Measurements from ENCODE around the gene MGAT5B.
"Not testable (repeated sequence)": the region's sequence is repeated elsewhere in the genome, so short reads cannot be mapped to it uniquely, and the experiment has no call there.

Gene MGAT5B

GRCh38 chr17:76868176-76868668 lies at the start of gene MGAT5B:
Gene MGAT5B, plus strand, starts transcription at chr17:76868404. Its CDS starts 626 bp downstream, at chr17:76869030.
- peak; percentile 30 to 34 for DNase-seq (ENCODE audit: low read depth in 2 of 2, low spot score in 1 of 2)

DNA sequence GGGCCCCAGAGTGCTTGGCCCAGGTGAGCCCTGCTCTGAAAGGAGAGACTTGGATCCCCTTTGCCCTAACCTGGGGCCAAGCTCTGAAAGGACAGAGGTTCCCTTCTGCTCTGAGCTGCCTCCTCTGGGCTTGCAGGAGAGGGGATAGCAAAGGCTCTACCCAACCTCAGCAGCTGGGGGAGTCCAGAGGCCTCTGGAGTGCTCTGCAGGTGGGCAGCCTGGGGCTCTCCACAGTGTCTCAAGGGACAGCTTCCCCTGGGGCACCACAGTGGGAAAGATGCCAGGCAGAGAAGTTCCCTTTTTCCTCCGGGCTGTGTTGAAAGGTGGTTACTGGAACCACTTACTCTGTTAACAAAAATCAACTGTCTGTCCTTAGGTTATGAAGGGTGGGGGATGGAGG lies 48.2 kb upstream of the MGAT5B start:
- DNase-seq (ENCODE audit: low read depth in 2 of 2, low spot score in 1 of 2), result no peak

DNA sequence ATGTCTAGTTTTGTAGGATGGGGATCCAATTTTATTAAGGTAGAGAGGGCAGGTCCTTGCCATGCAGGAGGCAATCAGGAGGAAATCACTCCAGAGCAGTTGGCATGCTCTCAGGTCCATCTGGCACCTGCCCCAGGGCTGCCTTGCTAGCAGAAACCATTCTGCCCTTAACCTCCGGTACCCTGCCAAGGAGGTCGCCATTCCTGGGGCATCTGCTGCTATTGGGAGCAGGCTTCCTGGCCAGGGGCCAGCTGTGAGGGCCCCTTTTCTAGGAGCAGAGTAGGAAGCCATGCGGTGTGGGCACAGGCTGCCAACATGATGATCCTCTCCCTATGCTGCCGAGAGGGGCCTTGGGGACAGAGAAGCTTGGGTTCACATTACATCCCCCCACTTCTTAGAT lies 47.6 kb upstream of the MGAT5B start:
- DNase-seq (ENCODE audit: low read depth in 2 of 2, low spot score in 1 of 2), result no peak

GRCh38 chr17:76822184-76822778 lies 45.9 kb upstream of the MGAT5B start:
- no peak for DNase-seq (ENCODE audit: low read depth in 2 of 2, low spot score in 1 of 2)

- no peak for DNase-seq (ENCODE audit: low read depth in 2 of 2, low spot score in 1 of 2)
These were observed 44.1 kb upstream of the MGAT5B start for GRCh38 chr17:76824093-76824492.

- DNase-seq (ENCODE audit: low read depth in 2 of 2, low spot score in 1 of 2), result no peak
These were observed 41.7 kb upstream of the MGAT5B start for GRCh38 chr17:76826330-76827068.

DNA sequence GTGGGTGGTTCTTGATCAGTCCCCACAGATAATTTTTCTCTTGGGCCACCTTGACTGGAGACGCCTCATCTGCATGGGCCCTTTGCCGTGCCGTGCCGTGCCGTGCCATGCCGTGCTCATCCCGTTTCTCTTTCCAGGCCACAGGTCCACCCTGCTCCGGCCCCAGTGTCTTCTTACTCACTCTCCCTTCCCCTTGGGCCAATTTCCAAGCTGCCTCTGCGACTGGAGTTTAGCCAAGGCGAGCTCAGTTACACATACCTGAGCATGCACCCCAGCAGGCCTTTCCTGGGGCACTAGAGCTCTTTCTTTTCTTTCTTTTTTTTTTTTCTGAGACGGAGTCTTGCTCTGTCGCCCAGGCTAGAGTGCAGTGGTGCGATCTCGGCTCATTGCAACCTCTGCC lies 40.5 kb upstream of the MGAT5B start:
- no peak for DNase-seq (ENCODE audit: low read depth in 2 of 2, low spot score in 1 of 2)

- DNase-seq (ENCODE audit: low read depth in 2 of 2, low spot score in 1 of 2), result no peak
These were observed 37.1 kb upstream of the MGAT5B start for GRCh38 chr17:76830987-76831715.

GRCh38 chr17:76833034-76833644 lies 35.1 kb upstream of the MGAT5B start:
- DNase-seq (ENCODE audit: low read depth in 2 of 2, low spot score in 1 of 2), result no peak

GRCh38 chr17:76833747-76834146 lies 34.5 kb upstream of the MGAT5B start:
- DNase-seq (ENCODE audit: low read depth in 2 of 2, low spot score in 1 of 2), result no peak

DNA sequence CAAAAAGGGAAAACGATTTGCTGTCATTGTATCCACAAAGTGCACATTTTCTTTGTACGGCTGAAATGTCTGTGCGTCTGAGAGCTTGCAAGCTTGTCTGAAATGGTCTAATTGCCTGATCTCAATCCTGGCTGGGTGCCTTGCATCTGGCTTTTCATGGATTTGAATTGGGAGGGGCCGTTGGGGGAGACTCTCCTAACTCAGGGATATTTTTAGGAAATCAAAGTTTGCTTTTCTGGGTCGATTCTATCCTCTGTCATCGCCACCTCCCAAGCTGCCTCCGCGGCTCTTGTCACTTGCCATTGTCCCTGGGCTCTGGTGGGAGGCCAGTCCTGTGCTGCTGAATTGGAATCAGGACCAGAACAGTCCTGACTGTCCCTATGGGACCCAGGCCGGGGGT lies 33.3 kb upstream of the MGAT5B start:
- DNase-seq (ENCODE audit: low read depth in 2 of 2, low spot score in 1 of 2), result no peak

DNA sequence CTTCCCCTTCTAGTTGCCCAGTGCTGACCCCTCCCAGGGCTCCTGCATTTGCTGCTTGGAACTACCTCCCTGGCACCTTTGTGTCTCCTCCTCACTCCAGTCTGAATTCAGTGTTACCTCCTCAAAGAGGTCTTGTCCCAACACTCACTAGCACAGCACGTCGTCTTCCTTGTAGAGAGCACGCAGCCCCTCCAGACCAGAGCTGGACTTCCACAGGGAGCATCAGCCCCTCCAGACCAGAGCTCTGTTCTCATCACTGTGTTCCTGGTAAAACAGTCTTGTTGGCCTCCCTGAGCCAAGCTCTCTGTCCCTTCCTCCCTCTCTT lies 27.8 kb upstream of the MGAT5B start:
- no peak for DNase-seq (ENCODE audit: low read depth in 2 of 2, low spot score in 1 of 2)

GRCh38 chr17:76840884-76841775 lies 27.1 kb upstream of the MGAT5B start:
- no peak for DNase-seq (ENCODE audit: low read depth in 2 of 2, low spot score in 1 of 2)

DNA sequence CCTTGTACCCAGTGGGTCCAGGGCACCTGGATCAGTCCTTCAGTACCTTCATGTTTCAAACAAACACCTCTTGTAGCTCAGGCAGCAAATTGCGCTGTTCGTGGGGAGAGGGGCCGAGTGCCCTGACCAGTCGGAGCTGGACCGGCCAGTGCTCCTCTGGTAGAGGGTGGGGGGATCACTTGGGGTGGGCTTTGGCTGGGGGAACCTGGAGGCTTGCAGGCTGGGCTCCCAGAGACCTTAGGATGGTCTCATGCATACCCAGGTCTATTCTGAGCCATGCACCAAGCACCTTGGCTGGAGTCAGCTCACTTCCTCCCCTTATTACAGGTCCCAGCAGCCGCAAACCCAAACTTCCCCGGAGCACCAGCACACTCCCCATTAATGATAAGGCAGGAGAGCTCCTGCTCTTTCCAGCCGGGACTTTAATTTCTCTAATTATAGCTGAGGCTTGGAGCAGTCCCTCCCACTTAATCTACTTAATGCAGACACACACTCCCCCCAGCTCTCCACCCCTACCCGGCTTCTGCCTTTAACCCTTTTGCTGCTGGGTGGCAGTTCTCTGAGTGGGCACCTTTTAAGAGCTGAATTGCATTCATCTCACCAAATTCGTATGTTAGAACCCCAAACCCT lies 26.3 kb upstream of the MGAT5B start:
- no peak for DNase-seq (ENCODE audit: low read depth in 2 of 2, low spot score in 1 of 2)

GRCh38 chr17:76843068-76843467 lies 25.1 kb upstream of the MGAT5B start:
- not testable (repeated sequence) for DNase-seq (ENCODE audit: low read depth in 2 of 2, low spot score in 1 of 2)

DNA sequence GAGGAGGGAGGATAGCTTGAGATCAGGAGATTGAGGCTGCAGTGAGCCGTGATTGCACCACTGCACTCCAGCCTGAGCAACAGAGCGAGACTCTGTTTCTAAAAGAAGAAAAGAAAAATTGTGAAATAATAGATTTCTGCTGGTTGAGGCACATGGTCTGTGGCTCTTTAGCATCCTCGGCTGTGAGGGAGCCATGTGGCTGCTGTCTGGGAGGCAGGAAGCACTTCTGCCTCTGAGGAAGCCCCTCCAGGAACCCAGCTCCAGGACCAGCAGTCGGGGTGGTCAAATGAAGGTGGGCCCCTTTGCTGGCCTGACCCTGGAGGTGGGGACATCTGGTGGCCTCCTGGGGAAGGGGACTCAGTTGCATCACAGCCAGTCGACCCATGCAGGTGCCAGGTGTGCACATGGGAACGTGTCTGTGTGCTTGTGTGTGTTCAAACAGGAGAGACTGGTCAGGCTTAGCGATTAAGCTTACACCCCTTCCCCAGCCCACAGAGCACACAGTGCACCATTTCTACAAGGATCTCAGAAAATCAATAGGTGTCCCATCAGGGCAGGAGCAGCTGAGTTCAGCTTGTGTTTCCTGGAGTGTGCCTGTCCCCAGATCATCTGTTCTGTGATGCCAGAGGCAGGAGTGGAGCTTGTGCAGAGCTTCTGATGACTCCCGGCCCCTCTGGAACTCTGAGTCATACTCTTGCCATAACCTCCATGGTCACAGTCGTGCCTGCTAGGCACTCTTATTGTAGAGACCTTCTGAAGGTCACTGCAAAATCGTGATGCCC lies 24.3 kb upstream of the MGAT5B start:
- DNase-seq (ENCODE audit: low read depth in 2 of 2, low spot score in 1 of 2), result no peak

GRCh38 chr17:76844485-76844829 lies 23.7 kb upstream of the MGAT5B start:
- DNase-seq (ENCODE audit: low read depth in 2 of 2, low spot score in 1 of 2), result no peak

- DNase-seq (ENCODE audit: low read depth in 2 of 2, low spot score in 1 of 2), result no peak
These were observed 23.4 kb upstream of the MGAT5B start for GRCh38 chr17:76844846-76845245.

DNA sequence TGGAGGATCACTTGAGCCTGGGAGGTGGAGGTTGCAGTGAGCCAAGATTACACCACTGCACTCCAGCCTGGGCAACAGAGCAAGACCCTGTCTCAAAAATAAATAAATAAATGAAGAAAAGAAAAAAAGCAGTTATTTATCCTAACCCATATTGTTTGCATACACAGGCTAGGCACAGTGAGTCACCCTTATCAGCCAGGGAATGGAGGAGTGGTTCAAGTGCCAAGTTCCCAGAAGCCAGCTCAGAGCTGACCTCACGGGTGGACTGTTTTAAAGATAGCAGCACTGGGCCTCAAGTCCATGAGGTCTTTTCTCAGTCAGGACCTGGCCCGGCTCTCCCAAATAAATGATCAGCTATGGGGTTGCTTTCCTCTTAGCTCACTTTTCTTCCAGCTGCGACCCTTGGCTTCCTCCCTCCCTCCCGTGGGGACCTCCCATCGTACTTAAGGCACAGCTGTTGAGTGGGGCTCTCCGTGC lies 22.6 kb upstream of the MGAT5B start:
- no peak for DNase-seq (ENCODE audit: low read depth in 2 of 2, low spot score in 1 of 2)

DNA sequence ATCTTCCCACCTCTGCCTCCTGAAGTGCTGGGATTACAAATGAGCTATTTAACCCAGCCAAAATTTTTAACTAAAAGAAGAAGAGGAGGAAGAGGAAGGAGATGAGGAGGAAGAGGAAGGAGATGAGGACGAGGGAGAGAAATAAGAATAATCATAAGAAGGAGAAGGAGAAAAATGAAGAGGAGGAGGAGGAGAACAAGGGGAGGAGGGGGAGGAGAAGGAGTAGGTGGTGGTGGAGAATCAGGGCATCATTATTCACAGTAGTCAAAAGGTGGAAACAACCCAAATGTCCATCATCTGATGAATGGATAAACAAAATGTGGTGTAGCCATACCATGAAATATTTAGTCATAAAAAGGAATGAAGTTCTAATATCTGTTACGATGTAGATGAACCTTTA lies 21.2 kb upstream of the MGAT5B start:
- DNase-seq (ENCODE audit: low read depth in 2 of 2, low spot score in 1 of 2), result no peak

Data from stimulated activated CD8-positive, alpha-beta memory T cell treated with anti-CD3 and anti-CD28 coated beads, Interleukin-4, amount 100 ng/mL, for 4 hours (primary cell).